ENCODE data around the gene MYH13.

- TF ChIP-seq POLR2A (IDR thresholded peaks at IDR 0.05; ENCODE audit: extremely low read depth, insufficient read length) (no peak), MYC (IDR thresholded peaks at IDR 0.05; ENCODE audit: low read depth, low read length) (no peak), CTCF (IDR thresholded peaks at IDR 0.05; ENCODE audit: low read depth, low read length) (no peak)
These were observed 47.6 kb downstream of the MYH13 start for GRCh38 chr17:10325031-10325695.

Data from NB4 (cell line).